Right forelimb (tissue), 1 donor: Measurements from ENCODE around the gene EMC9.

Source experiments
- DNase-seq: peaks from one replicate; pipeline ENCODE4 v3.0.0-alpha.2; 2018

The EMC9 gene

GRCh38 chr14:24141097-24141880 is at the start of gene EMC9:
EMC9 (minus strand) TSS chr14:24141591; CDS start chr14:24141304, 287 bp downstream.
- DNase-seq = peak; percentile 99

- no peak for DNase-seq
Measured at GRCh38 chr14:24190416-24190815, 49.0 kb upstream of the EMC9 start.

DNA sequence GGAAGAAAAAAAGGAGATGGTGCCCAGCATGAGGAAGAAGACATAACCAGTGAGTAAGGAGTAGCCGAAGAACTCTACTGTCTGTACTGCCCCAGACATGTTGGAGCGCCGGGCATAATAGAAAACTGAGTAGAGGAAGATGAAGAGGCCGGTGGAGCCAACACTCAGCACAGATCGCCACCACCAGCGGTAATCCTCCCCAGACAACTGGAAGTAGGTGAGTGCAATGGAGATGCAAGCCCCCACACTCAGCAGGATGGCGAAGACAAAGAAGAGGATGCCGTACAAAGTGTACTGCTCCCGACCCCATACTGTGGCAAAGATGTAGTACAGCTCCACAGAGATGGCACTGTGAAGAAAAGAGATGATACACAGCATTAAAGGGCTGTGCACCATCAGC is 48.1 kb upstream of the EMC9 start:
- DNase-seq = no peak

- DNase-seq = no peak
Measured at GRCh38 chr14:24189059-24189375, 47.6 kb upstream of the EMC9 start.

GRCh38 chr14:24188251-24189058 is 47.1 kb upstream of the EMC9 start, which contains the start of gene IPO4:
IPO4 (minus strand) TSS chr14:24188816; CDS start chr14:24188787, 29 bp downstream.
- peak; percentile 94 for DNase-seq

DNA sequence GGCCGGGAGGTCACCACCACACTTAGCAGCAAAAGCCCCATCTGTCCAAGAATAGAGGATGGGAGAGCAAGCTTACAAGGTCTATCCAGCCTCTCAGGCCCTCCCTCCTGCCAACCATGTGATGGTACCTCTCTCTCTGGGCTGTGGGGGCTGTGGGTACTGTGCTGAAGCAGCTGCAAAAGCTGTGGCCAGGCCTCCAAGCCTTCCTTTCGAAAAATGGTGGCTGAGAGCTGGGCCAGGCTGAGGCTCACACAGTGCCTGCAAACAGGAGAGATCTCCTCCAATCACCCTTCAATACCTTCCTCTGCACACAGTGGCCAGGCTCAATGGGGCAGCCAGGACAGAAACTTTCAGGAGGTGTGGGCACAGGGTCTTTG is 46.1 kb upstream of the EMC9 start:
- no peak for DNase-seq

DNA sequence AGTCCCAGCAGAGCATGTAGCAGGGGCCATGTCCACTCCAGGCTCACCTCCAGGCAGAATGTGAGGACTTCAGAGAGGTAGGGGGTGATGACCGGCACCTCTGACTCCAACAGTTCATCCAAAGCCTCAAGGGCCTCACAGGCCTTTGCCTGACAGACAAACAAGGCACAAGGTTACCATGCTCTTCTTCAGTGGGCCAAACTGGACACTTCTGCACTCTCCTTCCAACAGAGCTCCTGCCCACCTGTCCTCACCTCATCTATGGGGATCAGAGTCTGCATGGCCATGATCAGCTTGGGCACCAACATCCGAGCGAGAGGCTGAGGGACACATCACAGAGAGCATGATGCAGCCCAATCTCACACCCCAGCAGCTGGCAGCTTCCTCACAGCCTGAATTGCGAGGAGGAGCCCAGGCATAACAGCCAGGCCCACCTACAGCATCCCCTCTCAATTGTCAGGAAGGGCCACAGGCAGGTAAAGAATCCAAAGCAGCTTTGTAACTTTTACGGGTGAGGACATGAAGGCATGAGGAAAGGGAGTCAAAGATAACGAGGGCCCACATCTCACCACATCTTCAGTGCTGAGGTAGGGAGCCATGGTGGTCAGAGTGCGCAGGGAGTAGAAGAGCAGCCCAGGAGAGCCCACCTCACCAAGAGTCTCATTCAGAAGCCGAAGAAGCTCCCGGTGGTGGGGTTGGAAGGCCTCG is 45.6 kb upstream of the EMC9 start:
- DNase-seq = no peak

GRCh38 chr14:24185741-24186140 is 44.4 kb upstream of the EMC9 start:
- DNase-seq = no peak

- no peak for DNase-seq
Measured at GRCh38 chr14:24185026-24185425, 43.6 kb upstream of the EMC9 start.

DNA sequence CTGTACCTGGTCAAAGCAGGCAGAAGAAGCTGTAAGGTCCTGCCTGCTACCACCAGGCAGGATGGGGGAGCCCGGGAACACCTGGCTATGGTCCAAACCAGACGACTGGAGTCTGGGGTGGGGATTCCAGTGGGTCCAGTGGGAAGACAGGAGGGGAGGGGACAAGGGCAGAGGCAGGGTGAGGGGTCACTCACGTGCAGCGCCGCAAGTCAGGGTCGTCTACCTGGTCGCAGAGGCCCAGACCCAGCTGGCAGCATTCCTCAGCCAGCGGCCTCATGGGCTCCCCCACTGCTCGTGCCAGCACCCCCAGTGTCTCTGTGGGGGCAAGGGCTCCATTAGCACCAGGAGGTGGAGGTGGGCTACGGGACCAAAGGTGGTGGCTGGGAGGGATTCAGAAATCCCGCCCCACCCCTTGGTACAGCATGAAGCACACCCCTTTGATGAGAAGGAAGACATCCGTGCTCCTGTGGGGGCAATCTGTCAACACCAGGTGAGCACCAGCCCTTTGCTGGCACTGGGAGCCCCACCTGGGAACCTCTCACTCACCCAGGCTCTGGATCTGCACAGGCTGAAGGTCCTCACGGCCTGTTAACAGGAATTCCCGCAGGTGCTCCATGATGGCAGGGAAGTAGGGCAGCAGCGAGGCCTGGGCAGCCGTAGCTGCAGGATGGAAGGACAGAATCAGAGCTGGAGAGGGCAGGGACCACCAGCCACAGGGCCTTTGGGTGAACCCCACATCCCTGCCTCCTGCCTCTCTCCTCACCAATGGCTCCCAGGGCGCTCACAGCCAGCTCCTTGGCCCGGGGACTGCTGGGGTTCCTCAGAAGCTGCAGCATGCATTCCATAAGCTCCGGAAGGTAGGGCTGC is 42.9 kb upstream of the EMC9 start:
- DNase-seq = no peak

GRCh38 chr14:24183014-24183481 is 41.7 kb upstream of the EMC9 start:
- no peak for DNase-seq

GRCh38 chr14:24182110-24182882 is 40.9 kb upstream of the EMC9 start:
- no peak for DNase-seq

GRCh38 chr14:24181371-24182077 is 40.1 kb upstream of the EMC9 start:
- DNase-seq = no peak

- no peak for DNase-seq
Measured at GRCh38 chr14:24179961-24180796, 38.8 kb upstream of the EMC9 start.

GRCh38 chr14:24179294-24179960 is 38.0 kb upstream of the EMC9 start:
- no peak for DNase-seq

DNA sequence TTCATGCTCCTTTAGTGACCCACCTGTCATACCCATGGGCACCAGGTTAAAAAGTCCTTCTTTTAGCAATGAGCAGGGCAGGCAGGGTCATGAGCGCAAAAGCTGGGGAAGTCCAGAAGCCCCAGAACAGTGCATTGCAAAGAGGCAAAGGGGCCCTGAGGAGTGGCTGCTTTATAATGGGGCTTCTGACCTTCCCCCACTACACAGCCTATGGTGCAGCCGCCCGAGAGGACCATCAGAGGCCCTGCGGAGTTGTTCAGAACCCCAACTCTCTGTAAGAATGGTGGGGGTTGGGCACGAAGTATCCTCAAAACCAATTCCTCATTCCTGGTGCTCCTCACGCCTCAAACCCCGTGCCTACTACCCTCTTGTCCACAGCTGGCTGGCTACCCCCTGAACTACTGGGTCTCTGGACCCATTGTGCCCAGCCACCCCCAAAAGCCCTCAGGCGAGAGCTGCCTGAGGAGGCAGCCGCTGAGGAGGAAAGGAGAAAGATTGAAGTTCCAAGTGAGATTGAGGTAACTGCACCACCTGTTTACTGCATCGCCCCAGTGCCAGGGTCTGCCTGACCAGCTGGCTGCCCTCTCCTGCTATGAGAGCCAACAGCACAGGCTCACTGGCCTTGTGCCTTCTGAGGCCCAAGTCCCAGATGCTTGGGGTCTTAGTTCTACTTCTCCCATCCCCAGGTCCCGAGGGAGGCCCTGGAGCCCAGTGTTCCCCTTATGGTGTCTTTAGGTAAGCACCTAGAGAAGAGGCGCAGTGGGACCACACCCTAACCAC is 37.2 kb upstream of the EMC9 start:
- no peak for DNase-seq

DNA sequence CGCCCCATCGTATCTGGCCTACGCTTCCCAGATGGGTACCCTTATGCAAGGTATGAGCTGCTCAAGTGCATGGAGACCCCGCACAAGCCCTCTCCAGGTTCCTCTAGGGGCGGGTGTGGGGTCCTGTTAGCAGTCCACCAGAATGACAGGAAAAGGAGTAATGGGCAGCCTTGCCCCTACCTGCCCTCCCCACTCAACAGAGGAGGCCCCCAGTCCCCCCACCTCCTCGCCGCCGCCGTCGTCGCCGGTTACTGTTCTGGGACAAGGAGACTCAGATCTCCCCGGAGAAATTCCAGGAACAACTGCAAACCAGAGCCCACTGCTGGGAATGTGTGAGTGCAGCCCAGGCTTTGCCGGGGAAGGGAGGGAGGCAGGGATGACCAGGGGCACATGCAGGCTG is 36.5 kb upstream of the EMC9 start:
- DNase-seq = no peak

DNA sequence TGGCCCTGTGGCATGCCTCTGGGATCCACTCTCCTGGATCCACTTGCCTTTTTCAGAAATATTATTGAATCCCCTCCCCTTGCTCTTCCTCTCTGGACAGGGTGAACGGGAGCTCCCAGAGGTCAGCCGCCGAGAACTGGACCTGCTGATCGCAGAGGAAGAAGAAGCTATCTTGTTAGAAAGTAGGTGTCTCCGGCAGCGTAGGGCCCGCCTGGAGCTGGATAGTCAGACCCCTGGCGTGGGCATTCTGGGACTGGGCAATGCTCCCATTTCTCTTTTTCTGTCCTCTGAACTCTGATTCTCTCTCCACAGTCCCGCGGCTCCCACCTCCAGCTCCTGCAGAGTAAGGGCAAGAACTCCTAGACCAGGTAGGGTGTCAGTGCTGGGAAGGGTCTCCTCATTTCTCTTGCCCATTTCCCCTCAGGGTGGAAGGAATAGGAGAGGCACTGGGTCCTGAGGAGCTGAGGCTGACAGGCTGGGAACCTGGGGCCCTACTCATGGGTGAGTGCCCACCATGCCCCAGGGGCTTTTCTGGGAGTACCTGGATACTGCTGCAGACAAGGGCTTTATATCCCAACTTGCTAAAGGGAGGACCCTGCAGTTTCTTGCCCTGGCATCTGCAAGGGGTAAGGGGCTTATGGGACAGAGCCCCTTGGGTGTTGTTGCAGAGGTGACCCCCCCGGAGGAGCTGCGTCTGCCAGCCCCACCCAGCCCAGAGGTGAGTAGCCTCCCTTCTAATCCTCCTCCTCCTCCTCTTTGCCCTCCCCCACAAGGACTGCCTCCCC is 35.8 kb upstream of the EMC9 start:
- no peak for DNase-seq
